Measurements from ENCODE around the gene RYR2. TPM values are rescaled to one million over a fixed set of nuclear protein-coding genes. Genes with fewer than 3 reads are reported as not detected.

Gene RYR2
- polyA plus RNA-seq, 1 of the 3 experiments (the other 2 are of a cell fraction): under 0.01 TPM

- no peak for TF ChIP-seq GABPA (IDR thresholded peaks at IDR 0.05; ENCODE audit: low read depth)
- TF ChIP-seq RXRA (IDR thresholded peaks at IDR 0.05; ENCODE audit: borderline replicate concordance, low read depth): no peak
- TF ChIP-seq GATA2 (CRISPR knock-in tag; IDR thresholded peaks at IDR 0.05): no peak
- TF ChIP-seq EZH2phosphoT487 (IDR thresholded peaks at IDR 0.05; ENCODE audit: borderline replicate concordance, low read depth): no peak
- TF ChIP-seq MAX (IDR thresholded peaks at IDR 0.05; ENCODE audit: low read depth): no peak
These were observed 17.3 kb downstream of the RYR2 start (continued) for GRCh38 chr1:237059244-237059643.

GRCh38 chr1:237062976-237063375 lies 21.0 kb downstream of the RYR2 start:
- Histone ChIP-seq H3K36me3 (replicated peaks in 1 of 2; ENCODE audit: control insufficient read depth in 1 of 2, insufficient read depth in 2 of 2, low read length in 1 of 2) (no peaks in the 10 kb centered on the region), H3K9me3 (0 out of 2 replicates have a peak, but pooled peaks cover 4% of the 10 kb centered on the region), H3K9me2 (no peaks in the 10 kb centered on the region), H3K4me3 (ENCODE audit: low read depth in 2 of 2, low read length in 1 of 2) (no peak overlapping the region), H2AFZ (ENCODE audit: low read depth) (no peak overlapping the region), H3K27me3 (ENCODE audit: insufficient read depth) (no peaks in the 10 kb centered on the region), H3K27ac (ENCODE audit: low read depth in 2 of 2, low read length in 1 of 2) (no peak overlapping the region), H4K20me1 (ENCODE audit: insufficient read depth) (no peaks in the 10 kb centered on the region), H3K4me1 (ENCODE audit: control insufficient read depth in 1 of 2, insufficient read depth in 2 of 2, low read depth in 1 of 2, low read length in 1 of 2) (no peaks in the 10 kb centered on the region), H3K4me2 (no peak overlapping the region), H3F3A (replicated peaks; ENCODE audit: insufficient read depth) (no peaks in the 10 kb centered on the region), H3K79me2 (ENCODE audit: insufficient read depth) (no peaks in the 10 kb centered on the region), H3K9ac (no peak overlapping the region)
- TF ChIP-seq EZH2phosphoT487 (IDR thresholded peaks at IDR 0.05; ENCODE audit: borderline replicate concordance, low read depth) (no peak), USF1 (IDR thresholded peaks at IDR 0.05; ENCODE audit: borderline replicate concordance, low read depth) (no peak), TEAD4 (IDR thresholded peaks at IDR 0.05; ENCODE audit: borderline replicate concordance, insufficient read depth) (no peak), NRF1 (IDR thresholded peaks at IDR 0.05; ENCODE audit: low read depth, low read length) (no peak), FOSL2 (IDR thresholded peaks at IDR 0.05; ENCODE audit: borderline replicate concordance, low read depth) (no peak), RXRA (IDR thresholded peaks at IDR 0.05; ENCODE audit: borderline replicate concordance, low read depth) (no peak), ELF1 (IDR thresholded peaks at IDR 0.05) (no peak), MXI1 (IDR thresholded peaks at IDR 0.05; ENCODE audit: low read depth, low read length) (no peak), SMC3 (IDR thresholded peaks at IDR 0.05; ENCODE audit: low read depth, low read length) (no peak), EP300 (IDR thresholded peaks at IDR 0.05; ENCODE audit: borderline replicate concordance in 1 of 2, low read depth in 1 of 2, low read length in 1 of 2) (no peak), CHD2 (IDR thresholded peaks at IDR 0.05; ENCODE audit: low read length, partially characterized antibody) (no peak), POLR2AphosphoS5 (IDR thresholded peaks at IDR 0.05; ENCODE audit: low read depth, low read length) (no peak), REST (IDR thresholded peaks at IDR 0.05; ENCODE audit: low read depth, low read length) (no peak)
- CTCF ChIA-PET: interaction anchor here (0.8 kb wide), 1 partner anchor 17 kb away, joined by 3 read pairs; no protein-coding TSS in a partner anchor
- no peak for DNase-seq
- POLR2A ChIA-PET: no interaction called here

Measured in SK-N-SH (cell line).